SK-N-SH (cell line): ENCODE data around the gene UNKL. TPM values are rescaled to one million over a fixed set of nuclear protein-coding genes. Genes with fewer than 3 reads are reported as not detected.

Experiments used
- CTCF ChIA-PET: fragments of 300-600, 350-600 bp; formaldehyde crosslinking; extraction: SDS; loops from one replicate; lab custom pipeline; 2021; lab: Yijun Ruan, JAX
- POLR2A ChIA-PET: fragments of 350-600 bp; sonication (Branson Sonifier 250); formaldehyde crosslinking; extraction: SDS; loops from one replicate; lab custom pipeline; 2020; ENCODE audit warnings: antibody characterized with exemption, inconsistent platforms; lab: Yijun Ruan, JAX
- DNase-seq: peaks from one replicate; pipeline ENCODE4 v3.0.0; 2012
- H2AFZ ChIP-seq: fragments of 200-600 bp; sonication (generic); 2 replicates; pipeline ENCODE4 v1.8.1; 2016; ENCODE audit warnings: antibody characterized with exemption, mild to moderate bottlenecking, low read depth
- H3F3A ChIP-seq: fragments of 200-600 bp; sonication (generic); replicated peaks from 2 replicates; pipeline ENCODE3; 2016; ENCODE audit warnings: antibody characterized with exemption, mild to moderate bottlenecking; ENCODE audit not compliant: insufficient read depth
- H3K27ac ChIP-seq, 2 experiments: fragments of 200-500 bp in 1 of 2; fragments of 200-600 bp in 1 of 2; sonication (Bioruptor generic) in 1 of 2; sonication (generic), shearing (Covaris generic) in 1 of 2; 2 replicates each; pipeline versions ENCODE4 v1.5.1 to v1.6.1; 2014 to 2016; ENCODE audit warnings: low read depth in 2 of 2, inconsistent platforms in 1 of 2, low read length in 1 of 2, mild to moderate bottlenecking in 1 of 2, mixed read lengths in 1 of 2
- H3K27me3 ChIP-seq: fragments of 200-600 bp; sonication (generic), shearing (Covaris generic); 2 replicates; pipeline ENCODE4 v1.6.1; 2016; ENCODE audit warnings: mixed run types; ENCODE audit not compliant: insufficient read depth
- H3K36me3 ChIP-seq, 2 experiments: fragments of 200-500 bp in 1 of 2; fragments of 200-600 bp in 1 of 2; sonication (Bioruptor generic) in 1 of 2; sonication (generic) in 1 of 2; replicated peaks in 1 of 2; 2 replicates each; pipeline versions ENCODE3 to v1.5.1; 2014 to 2016; ENCODE audit warnings: low read length in 1 of 2, mild to moderate bottlenecking in 1 of 2; ENCODE audit not compliant: insufficient read depth in 2 of 2, control insufficient read depth in 1 of 2
- H3K4me1 ChIP-seq, 2 experiments: fragments of 200-500 bp in 1 of 2; fragments of 200-600 bp in 1 of 2; sonication (Bioruptor generic) in 1 of 2; sonication (generic), shearing (Covaris generic) in 1 of 2; 2 replicates each; pipeline versions ENCODE4 v1.5.1 to v1.6.1; 2014 to 2016; ENCODE audit warnings: low read depth in 1 of 2, low read length in 1 of 2, mixed run types in 1 of 2; ENCODE audit not compliant: insufficient read depth in 2 of 2, control insufficient read depth in 1 of 2
- H3K4me2 ChIP-seq: fragments of 200-600 bp; sonication (generic), shearing (Covaris generic); 2 replicates; pipeline ENCODE4 v1.6.1; 2017; ENCODE audit warnings: mixed run types
- H3K4me3 ChIP-seq, 2 experiments: fragments of 200-500 bp in 1 of 2; fragments of 200-600 bp in 1 of 2; sonication (Bioruptor generic) in 1 of 2; sonication (generic), shearing (Covaris generic) in 1 of 2; 2 replicates each; pipeline versions ENCODE4 v1.5.1 to v1.8.1; 2014 to 2016; ENCODE audit warnings: low read depth in 2 of 2, inconsistent platforms in 1 of 2, low read length in 1 of 2, mild to moderate bottlenecking in 1 of 2, mixed read lengths in 1 of 2, moderate library complexity in 1 of 2
- H3K79me2 ChIP-seq: fragments of 200-600 bp; sonication (generic); 2 replicates; pipeline ENCODE4 v1.8.1; 2017; ENCODE audit warnings: mild to moderate bottlenecking; ENCODE audit not compliant: insufficient read depth
- H3K9ac ChIP-seq: fragments of 200-600 bp; sonication (generic); 2 replicates; pipeline ENCODE4 v1.6.1; 2017; ENCODE audit warnings: mixed run types
- H3K9me2 ChIP-seq: fragments of 200-600 bp; sonication (generic); 2 replicates; pipeline ENCODE4 v1.6.1; 2017; ENCODE audit warnings: mixed run types
- H3K9me3 ChIP-seq: fragments of 200-600 bp; sonication (generic); 2 replicates; pipeline ENCODE4 v1.6.1; 2017; ENCODE audit warnings: mixed run types, mild to moderate bottlenecking, moderate library complexity
- H4K20me1 ChIP-seq: fragments of 200-600 bp; sonication (generic); 2 replicates; pipeline ENCODE4 v1.6.1; 2017; ENCODE audit warnings: mild to moderate bottlenecking, mixed run types; ENCODE audit not compliant: insufficient read depth
- ELF1 ChIP-seq: IDR thresholded peaks from 2 replicates; pipeline ENCODE4 v1.4.0; 2012
- EP300 ChIP-seq, 2 experiments: IDR thresholded peaks; 2 replicates each; pipeline versions ENCODE4 v1.4.0 to v1.6.1; 2012; ENCODE audit warnings: borderline replicate concordance in 1 of 2, low read depth in 1 of 2, low read length in 1 of 2
- FOSL2 ChIP-seq: IDR thresholded peaks from 2 replicates; pipeline ENCODE4 v1.4.0; 2012; ENCODE audit warnings: low read depth, mild to moderate bottlenecking, moderate library complexity, borderline replicate concordance
- GATA2 ChIP-seq: sonication (generic); formaldehyde crosslinking; IDR thresholded peaks from 2 replicates; pipeline ENCODE4 v1.5.0; 2020; ENCODE audit warnings: mild to moderate bottlenecking, missing genetic modification reagents
- MAX ChIP-seq: IDR thresholded peaks from 2 replicates; pipeline ENCODE4 v1.4.0; 2012; ENCODE audit warnings: low read depth
- MEF2A ChIP-seq: IDR thresholded peaks from 2 replicates; pipeline ENCODE4 v1.4.0; 2012; ENCODE audit warnings: low read depth, borderline replicate concordance
- MXI1 ChIP-seq: IDR thresholded peaks from 2 replicates; pipeline ENCODE4 v1.6.1; 2012; ENCODE audit warnings: mild to moderate bottlenecking, low read depth, low read length, improper control_type of control experiment
- NRF1 ChIP-seq: IDR thresholded peaks from 2 replicates; pipeline ENCODE4 v1.6.1; 2012; ENCODE audit warnings: low read depth, mild to moderate bottlenecking, low read length
- POLR2AphosphoS5 ChIP-seq: IDR thresholded peaks from 2 replicates; pipeline ENCODE4 v1.6.1; 2012; ENCODE audit warnings: low read depth, low read length
- RAD21 ChIP-seq: IDR thresholded peaks from 2 replicates; pipeline ENCODE4 v1.6.1; 2012; ENCODE audit warnings: mild to moderate bottlenecking, low read length
- RFX5 ChIP-seq: IDR thresholded peaks from 2 replicates; pipeline ENCODE4 v1.6.1; 2012; ENCODE audit warnings: mild to moderate bottlenecking, improper control_type of control experiment, low read length
- SIN3A ChIP-seq: IDR thresholded peaks from 2 replicates; pipeline ENCODE4 v1.6.1; 2012; ENCODE audit warnings: low read depth, mild to moderate bottlenecking, low read length, moderate library complexity, borderline replicate concordance
- SMC3 ChIP-seq: IDR thresholded peaks from 2 replicates; pipeline ENCODE4 v1.6.1; 2012; ENCODE audit warnings: low read depth, low read length, improper control_type of control experiment
- TAF1 ChIP-seq: IDR thresholded peaks from 2 replicates; pipeline ENCODE4 v1.6.1; 2012; ENCODE audit warnings: low read depth, mild to moderate bottlenecking, low read length, moderate library complexity, borderline replicate concordance
- TCF12 ChIP-seq: IDR thresholded peaks from 2 replicates; pipeline ENCODE4 v1.4.0; 2012
- TEAD4 ChIP-seq: IDR thresholded peaks from 2 replicates; pipeline ENCODE4 v1.4.0; 2012; ENCODE audit warnings: mild to moderate bottlenecking, borderline replicate concordance; ENCODE audit not compliant: insufficient read depth
- USF1 ChIP-seq: IDR thresholded peaks from 2 replicates; pipeline ENCODE4 v1.4.0; 2012; ENCODE audit warnings: low read depth, borderline replicate concordance
- YY1 ChIP-seq: IDR thresholded peaks from 2 replicates; pipeline ENCODE4 v1.4.0; 2012; ENCODE audit warnings: low read depth, mild to moderate bottlenecking
- WGBS: methylation state at CpG from one replicate; pipeline ENCODE4 v1.1.6; 2017; ENCODE audit warnings: low lambda C conversion rate; 5-methylcytosine and 5-hydroxymethylcytosine counted together
- polyA plus RNA-seq, 3 experiments: library from polyadenylated mRNA; depleted of rRNA; stranded (reverse); fragments of >200 nt; gene quantifications; 2 replicates each; pipeline ENCODE4 v1.2.3, GENCODE V29; 2012
- TF ChIP-seq, protein P1 (sequence below): fragments of 150-350 bp; IDR thresholded peaks from 2 replicates; pipeline ENCODE4 v1.6.1; 2017; ENCODE audit warnings: antibody characterized with exemption, low read length, low read depth, borderline replicate concordance
- TF ChIP-seq, protein P2 (sequence below): IDR thresholded peaks from 2 replicates; pipeline ENCODE4 v1.4.0; 2012; ENCODE audit warnings: low read depth, borderline replicate concordance
- TF ChIP-seq, protein P3 (sequence below): fragments of 150-350 bp; IDR thresholded peaks from 2 replicates; pipeline ENCODE4 v1.6.1; 2016; ENCODE audit warnings: mild to moderate bottlenecking, low read depth, low read length

The UNKL gene
- polyA plus RNA-seq, 1 of the 3 experiments (the other 2 are of a cell fraction), result 16.4 TPM

DNA sequence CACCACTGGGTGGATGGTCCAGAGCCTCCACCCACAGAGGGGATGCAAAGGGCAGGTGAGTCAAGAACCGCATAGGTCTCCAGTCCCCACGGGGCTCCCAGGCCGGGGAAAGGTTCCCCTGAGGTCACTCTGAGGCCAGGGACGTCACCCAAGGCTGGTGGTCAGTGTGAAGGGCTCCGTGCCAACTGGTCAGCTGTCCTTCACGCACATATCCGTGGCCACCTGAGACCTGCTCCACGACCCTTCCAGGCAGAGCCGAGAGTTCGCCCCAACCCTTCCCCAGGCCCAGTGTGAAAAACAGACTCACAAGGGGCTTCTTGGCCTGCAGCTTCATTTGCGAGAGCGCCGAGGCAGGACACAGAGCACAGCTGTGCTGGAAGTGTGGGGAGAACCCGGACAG is 65.6 kb downstream of the UNKL start:
- peaks cover 0 to 17% of the 10 kb centered on the region in 2 experiments; a peak in 2 of 4 replicates for H3K4me1 ChIP-seq
- H3F3A ChIP-seq, result no peaks in the 10 kb centered on the region
- H3K36me3 ChIP-seq, result peaks cover 0 to 19% of the 10 kb centered on the region in 2 experiments
- 86% methylated on average over 7 of the region's 14 CpGs for WGBS
- H2AFZ ChIP-seq, result no peak overlapping the region
- CTCF ChIA-PET, result interaction anchor here (0.6 to 2.7 kb wide), 5 partner anchors 11 to 357 kb away, joined by 3 to 16 read pairs (median 4); partner anchors contain the start of gene MAPK8IP3
- no peak overlapping the region for H3K4me2 ChIP-seq
- no peak for TF ChIP-seq TEAD4
- no peak for TF ChIP-seq SIN3A
- TF ChIP-seq, protein P1, sequence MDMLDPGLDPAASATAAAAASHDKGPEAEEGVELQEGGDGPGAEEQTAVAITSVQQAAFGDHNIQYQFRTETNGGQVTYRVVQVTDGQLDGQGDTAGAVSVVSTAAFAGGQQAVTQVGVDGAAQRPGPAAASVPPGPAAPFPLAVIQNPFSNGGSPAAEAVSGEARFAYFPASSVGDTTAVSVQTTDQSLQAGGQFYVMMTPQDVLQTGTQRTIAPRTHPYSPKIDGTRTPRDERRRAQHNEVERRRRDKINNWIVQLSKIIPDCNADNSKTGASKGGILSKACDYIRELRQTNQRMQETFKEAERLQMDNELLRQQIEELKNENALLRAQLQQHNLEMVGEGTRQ, result no peak
- no peak for TF ChIP-seq POLR2AphosphoS5
- no peak for TF ChIP-seq NRF1
- TF ChIP-seq RAD21, result no peak
- TF ChIP-seq YY1, result no peak
- TF ChIP-seq SMC3, result no peak
- TF ChIP-seq, protein P2, sequence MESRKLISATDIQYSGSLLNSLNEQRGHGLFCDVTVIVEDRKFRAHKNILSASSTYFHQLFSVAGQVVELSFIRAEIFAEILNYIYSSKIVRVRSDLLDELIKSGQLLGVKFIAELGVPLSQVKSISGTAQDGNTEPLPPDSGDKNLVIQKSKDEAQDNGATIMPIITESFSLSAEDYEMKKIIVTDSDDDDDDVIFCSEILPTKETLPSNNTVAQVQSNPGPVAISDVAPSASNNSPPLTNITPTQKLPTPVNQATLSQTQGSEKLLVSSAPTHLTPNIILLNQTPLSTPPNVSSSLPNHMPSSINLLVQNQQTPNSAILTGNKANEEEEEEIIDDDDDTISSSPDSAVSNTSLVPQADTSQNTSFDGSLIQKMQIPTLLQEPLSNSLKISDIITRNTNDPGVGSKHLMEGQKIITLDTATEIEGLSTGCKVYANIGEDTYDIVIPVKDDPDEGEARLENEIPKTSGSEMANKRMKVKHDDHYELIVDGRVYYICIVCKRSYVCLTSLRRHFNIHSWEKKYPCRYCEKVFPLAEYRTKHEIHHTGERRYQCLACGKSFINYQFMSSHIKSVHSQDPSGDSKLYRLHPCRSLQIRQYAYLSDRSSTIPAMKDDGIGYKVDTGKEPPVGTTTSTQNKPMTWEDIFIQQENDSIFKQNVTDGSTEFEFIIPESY, result no peak
- no peak for TF ChIP-seq TAF1
- TF ChIP-seq RFX5, result no peak
- no peak overlapping the region for H3K27ac ChIP-seq
- H3K9me3 ChIP-seq, result no peaks in the 10 kb centered on the region
- peaks cover 39% of the 10 kb centered on the region for H3K79me2 ChIP-seq
- H3K9me2 ChIP-seq, result no peaks in the 10 kb centered on the region
- DNase-seq, result no peak
- no peak overlapping the region for H3K4me3 ChIP-seq
- H3K27me3 ChIP-seq, result no peaks in the 10 kb centered on the region
- no peak overlapping the region for H3K9ac ChIP-seq
- H4K20me1 ChIP-seq, result no peaks in the 10 kb centered on the region
- POLR2A ChIA-PET, result no interaction called here

GRCh38 chr16:1348441-1348840 is 66.1 kb downstream of the UNKL start:
- CTCF ChIA-PET, result interaction anchor here (0.9 to 2.7 kb wide), 4 partner anchors 10 to 357 kb away, joined by 3 to 16 read pairs (median 4); partner anchors contain the start of gene MAPK8IP3
- no peak for TF ChIP-seq EP300 (IDR thresholded peaks at IDR 0.05; ENCODE audit: borderline replicate concordance in 1 of 2, low read depth in 1 of 2, low read length in 1 of 2)
- no peak for TF ChIP-seq ELF1
- no peak for TF ChIP-seq TEAD4
- TF ChIP-seq MAX, result no peak
- TF ChIP-seq, protein P3, sequence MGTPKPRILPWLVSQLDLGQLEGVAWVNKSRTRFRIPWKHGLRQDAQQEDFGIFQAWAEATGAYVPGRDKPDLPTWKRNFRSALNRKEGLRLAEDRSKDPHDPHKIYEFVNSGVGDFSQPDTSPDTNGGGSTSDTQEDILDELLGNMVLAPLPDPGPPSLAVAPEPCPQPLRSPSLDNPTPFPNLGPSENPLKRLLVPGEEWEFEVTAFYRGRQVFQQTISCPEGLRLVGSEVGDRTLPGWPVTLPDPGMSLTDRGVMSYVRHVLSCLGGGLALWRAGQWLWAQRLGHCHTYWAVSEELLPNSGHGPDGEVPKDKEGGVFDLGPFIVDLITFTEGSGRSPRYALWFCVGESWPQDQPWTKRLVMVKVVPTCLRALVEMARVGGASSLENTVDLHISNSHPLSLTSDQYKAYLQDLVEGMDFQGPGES, result no peak
- no peak for TF ChIP-seq MEF2A
- no peak for TF ChIP-seq SMC3
- TF ChIP-seq MXI1, result no peak
- no peak for TF ChIP-seq POLR2AphosphoS5
- TF ChIP-seq, protein P2, result no peak
- no peak for TF ChIP-seq FOSL2
- no peak for TF ChIP-seq USF1
- TF ChIP-seq RAD21, result no peak
- no peak for TF ChIP-seq GATA2 (CRISPR knock-in tag)
- no peak for TF ChIP-seq TCF12

More at GRCh38 chr16:1348441-1348840, 66.1 kb downstream of the UNKL start:
- H3K9ac ChIP-seq, result no peak overlapping the region
- H3K9me3 ChIP-seq, result no peaks in the 10 kb centered on the region
- no peak overlapping the region for H3K4me2 ChIP-seq
- no peak for DNase-seq
- H2AFZ ChIP-seq, result no peak overlapping the region
- no peaks in the 10 kb centered on the region for H4K20me1 ChIP-seq
- H3K27ac ChIP-seq, result no peak overlapping the region
- no peaks in the 10 kb centered on the region for H3K27me3 ChIP-seq
- peaks cover 34% of the 10 kb centered on the region for H3K79me2 ChIP-seq
- 95% methylated on average over 4 of the region's 15 CpGs for WGBS
- H3K9me2 ChIP-seq, result no peaks in the 10 kb centered on the region
- H3K36me3 ChIP-seq, result peaks cover 0 to 19% of the 10 kb centered on the region in 2 experiments
- no peaks in the 10 kb centered on the region for H3F3A ChIP-seq
- H3K4me3 ChIP-seq, result no peak overlapping the region
- POLR2A ChIA-PET, result no interaction called here
- peaks cover 0 to 22% of the 10 kb centered on the region in 2 experiments; a peak in 2 of 4 replicates for H3K4me1 ChIP-seq
